Fibroblast of peridontal ligament (primary cell): ENCODE measurements around the gene PIM2.
"Not testable (repeated sequence)": the region's sequence is repeated elsewhere in the genome, so short reads cannot be mapped to it uniquely, and the experiment has no call there.

Experiments
- DNase-seq: peaks from one replicate; pipeline ENCODE4 v3.0.0-alpha.2; 2010; ENCODE audit errors: extremely low read depth

PIM2 gene

GRCh38 chrX:48905090-48905790, 13.6 kb downstream of the PIM2 start:
- DNase-seq = no peak

GRCh38 chrX:48904626-48905025, 14.2 kb downstream of the PIM2 start:
- DNase-seq = no peak

- DNase-seq = no peak
Measured at GRCh38 chrX:48904180-48904579, 14.6 kb downstream of the PIM2 start.

- no peak for DNase-seq
Measured at GRCh38 chrX:48903290-48903689, 15.5 kb downstream of the PIM2 start.

GRCh38 chrX:48902776-48903175, 16.0 kb downstream of the PIM2 start:
- no peak for DNase-seq

GRCh38 chrX:48902135-48902534, 16.7 kb downstream of the PIM2 start:
- DNase-seq = no peak

GRCh38 chrX:48901069-48901468, 17.8 kb downstream of the PIM2 start:
- no peak for DNase-seq

GRCh38 chrX:48899078-48899410, 19.8 kb downstream of the PIM2 start:
- no peak for DNase-seq

- DNase-seq = peak; percentile 96
Measured at GRCh38 chrX:48897625-48898306, 21.1 kb downstream of the PIM2 start, which contains the start of the genes PQBP1 and TIMM17B. Gene PQBP1, plus strand, starts transcription at chrX:48897930. Its CDS starts 580 bp downstream, at chrX:48898510. Gene TIMM17B, minus strand, starts transcription at chrX:48897768. Its CDS starts 19 bp downstream, at chrX:48897749.

GRCh38 chrX:48897157-48897624, 21.6 kb downstream of the PIM2 start:
- DNase-seq = peak; percentile 53

- peak; percentile 37 for DNase-seq
Measured at GRCh38 chrX:48896611-48897011, 22.2 kb downstream of the PIM2 start.

GRCh38 chrX:48894891-48895290, 23.9 kb downstream of the PIM2 start:
- DNase-seq = no peak

- no peak for DNase-seq
Measured at GRCh38 chrX:48893556-48894348, 25.1 kb downstream of the PIM2 start.

GRCh38 chrX:48892896-48893295, 25.9 kb downstream of the PIM2 start:
- no peak for DNase-seq

GRCh38 chrX:48891402-48892288, 27.2 kb downstream of the PIM2 start:
- DNase-seq = peak; percentile 81

- no peak for DNase-seq
Measured at GRCh38 chrX:48890934-48891401, 27.9 kb downstream of the PIM2 start.

GRCh38 chrX:48890296-48890925, 28.4 kb downstream of the PIM2 start:
- DNase-seq = no peak

- DNase-seq = not testable (repeated sequence)
Measured at GRCh38 chrX:48886586-48886985, 32.2 kb downstream of the PIM2 start.

GRCh38 chrX:48883729-48884128, 35.1 kb downstream of the PIM2 start:
- DNase-seq = no peak

GRCh38 chrX:48876944-48877343, 41.9 kb downstream of the PIM2 start:
- not testable (repeated sequence) for DNase-seq

- DNase-seq = not testable (repeated sequence)
Measured at GRCh38 chrX:48872017-48872416, 46.8 kb downstream of the PIM2 start.
